Measurements from ENCODE around the gene STRIP1. TPM values are rescaled to one million over a fixed set of nuclear protein-coding genes. Genes with fewer than 3 reads are reported as not detected.

The STRIP1 gene
- total and polyA plus RNA-seq, 2 donors, result 26.5 to 46.0 TPM

GRCh38 chr1:110081061-110081460, 46.6 kb downstream of the STRIP1 start:
- no peak for DNase-seq (ENCODE audit: extremely low spot score)
- Histone ChIP-seq H3K4me3 (ENCODE audit: low read depth, low read length) (no peak overlapping the region), H3K36me3 (ENCODE audit: insufficient read depth) (no peaks in the 10 kb centered on the region), H3K4me1 (ENCODE audit: insufficient read depth) (no peaks in the 10 kb centered on the region), H3K27ac (ENCODE audit: low read depth) (no peak overlapping the region)
- WGBS, result 78% methylated on average over 5 of the region's 5 CpGs

- Histone ChIP-seq H3K4me3 (ENCODE audit: low read depth, low read length) (no peak overlapping the region), H3K36me3 (ENCODE audit: insufficient read depth) (no peaks in the 10 kb centered on the region), H3K27ac (ENCODE audit: low read depth) (no peak overlapping the region), H3K4me1 (ENCODE audit: insufficient read depth) (no peaks in the 10 kb centered on the region)
- DNase-seq (ENCODE audit: extremely low spot score), result no peak
- 88% methylated on average over 5 of the region's 5 CpGs for WGBS
These were observed 48.1 kb downstream of the STRIP1 start for GRCh38 chr1:110082477-110082876.

- 46% methylated on average over 15 of the region's 15 CpGs for WGBS
- H3K27ac ChIP-seq (ENCODE audit: low read depth), result no peak overlapping the region
- peak overlapping the region; percentile 65 for H3K4me3 ChIP-seq (ENCODE audit: low read depth, low read length)
- no peak for DNase-seq (ENCODE audit: extremely low spot score)
- no peaks in the 10 kb centered on the region for H3K4me1 ChIP-seq (ENCODE audit: insufficient read depth)
- no peaks in the 10 kb centered on the region for H3K36me3 ChIP-seq (ENCODE audit: insufficient read depth)
These were observed 48.8 kb downstream of the STRIP1 start for GRCh38 chr1:110083061-110083865.

GRCh38 chr1:110083866-110084226, 49.4 kb downstream of the STRIP1 start:
- no peak overlapping the region for H3K27ac ChIP-seq (ENCODE audit: low read depth)
- no peaks in the 10 kb centered on the region for H3K36me3 ChIP-seq (ENCODE audit: insufficient read depth)
- H3K4me1 ChIP-seq (ENCODE audit: insufficient read depth), result no peaks in the 10 kb centered on the region
- peak overlapping the region; percentile 65 for H3K4me3 ChIP-seq (ENCODE audit: low read depth, low read length)
- DNase-seq (ENCODE audit: extremely low spot score), result no peak
- 7% methylated on average over 37 of the region's 37 CpGs for WGBS

- H3K4me3 ChIP-seq (ENCODE audit: low read depth, low read length), result peak overlapping the region; percentile 65
- H3K4me1 ChIP-seq (ENCODE audit: insufficient read depth), result no peaks in the 10 kb centered on the region
- H3K27ac ChIP-seq (ENCODE audit: low read depth), result peak overlapping the region; percentile 76
- no peaks in the 10 kb centered on the region for H3K36me3 ChIP-seq (ENCODE audit: insufficient read depth)
- no peak for DNase-seq (ENCODE audit: extremely low spot score)
- 4% methylated on average over 72 of the region's 72 CpGs for WGBS
These were observed 50.0 kb downstream of the STRIP1 start for GRCh38 chr1:110084227-110085078.

- no peak overlapping the region for H3K27ac ChIP-seq (ENCODE audit: low read depth)
These were observed 51.2 kb downstream of the STRIP1 start for GRCh38 chr1:110085671-110086070.

GRCh38 chr1:110086961-110087360, 52.5 kb downstream of the STRIP1 start:
- Histone ChIP-seq H3K27ac (ENCODE audit: low read depth) (no peak overlapping the region), H3K4me3 (ENCODE audit: low read depth, low read length) (no peak overlapping the region), H3K36me3 (ENCODE audit: insufficient read depth) (no peaks in the 10 kb centered on the region), H3K4me1 (ENCODE audit: insufficient read depth) (no peaks in the 10 kb centered on the region)
- no peak for DNase-seq (ENCODE audit: extremely low spot score)
- WGBS, result 75% methylated on average over 4 of the region's 4 CpGs

More at GRCh38 chr1:110085671-110086070, 51.2 kb downstream of the STRIP1 start:
- 82% methylated on average over 5 of the region's 5 CpGs for WGBS
- no peak for DNase-seq (ENCODE audit: extremely low spot score)
- no peaks in the 10 kb centered on the region for H3K4me1 ChIP-seq (ENCODE audit: insufficient read depth)
- no peak overlapping the region for H3K4me3 ChIP-seq (ENCODE audit: low read depth, low read length)
- no peaks in the 10 kb centered on the region for H3K36me3 ChIP-seq (ENCODE audit: insufficient read depth)

- Histone ChIP-seq H3K4me1 (ENCODE audit: insufficient read depth) (no peaks in the 10 kb centered on the region), H3K36me3 (ENCODE audit: insufficient read depth) (no peaks in the 10 kb centered on the region), H3K27ac (ENCODE audit: low read depth) (no peak overlapping the region), H3K4me3 (ENCODE audit: low read depth, low read length) (no peak overlapping the region)
- 53% methylated on average over 15 of the region's 15 CpGs for WGBS
- DNase-seq (ENCODE audit: extremely low spot score), result no peak
These were observed 53.7 kb downstream of the STRIP1 start for GRCh38 chr1:110087812-110088738.

GRCh38 chr1:110088739-110089316, 54.4 kb downstream of the STRIP1 start:
- WGBS, result 78% methylated on average over 10 of the region's 10 CpGs
- H3K4me1 ChIP-seq (ENCODE audit: insufficient read depth), result no peaks in the 10 kb centered on the region
- no peaks in the 10 kb centered on the region for H3K36me3 ChIP-seq (ENCODE audit: insufficient read depth)
- no peak overlapping the region for H3K27ac ChIP-seq (ENCODE audit: low read depth)
- no peak overlapping the region for H3K4me3 ChIP-seq (ENCODE audit: low read depth, low read length)
- DNase-seq (ENCODE audit: extremely low spot score), result no peak

- 51% methylated on average over 7 of the region's 7 CpGs for WGBS
- no peaks in the 10 kb centered on the region for H3K4me1 ChIP-seq (ENCODE audit: insufficient read depth)
- no peak overlapping the region for H3K27ac ChIP-seq (ENCODE audit: low read depth)
- no peaks in the 10 kb centered on the region for H3K36me3 ChIP-seq (ENCODE audit: insufficient read depth)
- no peak for DNase-seq (ENCODE audit: extremely low spot score)
- no peak overlapping the region for H3K4me3 ChIP-seq (ENCODE audit: low read depth, low read length)
These were observed 55.3 kb downstream of the STRIP1 start for GRCh38 chr1:110089561-110090275.

- H3K27ac ChIP-seq (ENCODE audit: low read depth), result no peak overlapping the region
- no peak overlapping the region for H3K4me3 ChIP-seq (ENCODE audit: low read depth, low read length)
- no peak for DNase-seq (ENCODE audit: extremely low spot score)
- 55% methylated on average over 2 of the region's 2 CpGs for WGBS
- no peaks in the 10 kb centered on the region for H3K4me1 ChIP-seq (ENCODE audit: insufficient read depth)
- no peaks in the 10 kb centered on the region for H3K36me3 ChIP-seq (ENCODE audit: insufficient read depth)
These were observed 57.0 kb downstream of the STRIP1 start for GRCh38 chr1:110091381-110091780.

GRCh38 chr1:110091791-110092190, 57.4 kb downstream of the STRIP1 start:
- 48% methylated on average over 3 of the region's 3 CpGs for WGBS
- no peak overlapping the region for H3K4me3 ChIP-seq (ENCODE audit: low read depth, low read length)
- no peak for DNase-seq (ENCODE audit: extremely low spot score)
- no peak overlapping the region for H3K27ac ChIP-seq (ENCODE audit: low read depth)
- no peaks in the 10 kb centered on the region for H3K4me1 ChIP-seq (ENCODE audit: insufficient read depth)
- no peaks in the 10 kb centered on the region for H3K36me3 ChIP-seq (ENCODE audit: insufficient read depth)

All from urinary bladder (tissue), 4 donors.